Measurements from ENCODE around the gene MOB3B.
A peak's percentile ranks its signal among the peaks of the same experiment; 100 is the strongest.

The MOB3B gene

GRCh38 chr9:27497883-27498417 is 31.7 kb downstream of the MOB3B start:
- no peak for DNase-seq (ENCODE audit: low read depth)
- no peak overlapping the region for H3K4me3 ChIP-seq (ENCODE audit: low read depth, low read length)
- TF ChIP-seq, protein P1, sequence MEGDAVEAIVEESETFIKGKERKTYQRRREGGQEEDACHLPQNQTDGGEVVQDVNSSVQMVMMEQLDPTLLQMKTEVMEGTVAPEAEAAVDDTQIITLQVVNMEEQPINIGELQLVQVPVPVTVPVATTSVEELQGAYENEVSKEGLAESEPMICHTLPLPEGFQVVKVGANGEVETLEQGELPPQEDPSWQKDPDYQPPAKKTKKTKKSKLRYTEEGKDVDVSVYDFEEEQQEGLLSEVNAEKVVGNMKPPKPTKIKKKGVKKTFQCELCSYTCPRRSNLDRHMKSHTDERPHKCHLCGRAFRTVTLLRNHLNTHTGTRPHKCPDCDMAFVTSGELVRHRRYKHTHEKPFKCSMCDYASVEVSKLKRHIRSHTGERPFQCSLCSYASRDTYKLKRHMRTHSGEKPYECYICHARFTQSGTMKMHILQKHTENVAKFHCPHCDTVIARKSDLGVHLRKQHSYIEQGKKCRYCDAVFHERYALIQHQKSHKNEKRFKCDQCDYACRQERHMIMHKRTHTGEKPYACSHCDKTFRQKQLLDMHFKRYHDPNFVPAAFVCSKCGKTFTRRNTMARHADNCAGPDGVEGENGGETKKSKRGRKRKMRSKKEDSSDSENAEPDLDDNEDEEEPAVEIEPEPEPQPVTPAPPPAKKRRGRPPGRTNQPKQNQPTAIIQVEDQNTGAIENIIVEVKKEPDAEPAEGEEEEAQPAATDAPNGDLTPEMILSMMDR (IDR thresholded peaks at IDR 0.05; ENCODE audit: insufficient read depth, low read depth, low read length, missing control alignments): no peak

- no peak for DNase-seq (ENCODE audit: low read depth)
- TF ChIP-seq, protein P1 (IDR thresholded peaks at IDR 0.05; ENCODE audit: insufficient read depth, low read depth, low read length, missing control alignments): no peak
- no peak overlapping the region for H3K4me3 ChIP-seq (ENCODE audit: low read depth, low read length)
Observed at GRCh38 chr9:27496135-27496504, 33.5 kb downstream of the MOB3B start.

- H3K4me3 ChIP-seq (ENCODE audit: low read depth, low read length): no peak overlapping the region
- TF ChIP-seq, protein P1 (IDR thresholded peaks at IDR 0.05; ENCODE audit: insufficient read depth, low read depth, low read length, missing control alignments): no peak
- DNase-seq (ENCODE audit: low read depth): no peak
Observed at GRCh38 chr9:27495480-27496134, 34.0 kb downstream of the MOB3B start.

DNA sequence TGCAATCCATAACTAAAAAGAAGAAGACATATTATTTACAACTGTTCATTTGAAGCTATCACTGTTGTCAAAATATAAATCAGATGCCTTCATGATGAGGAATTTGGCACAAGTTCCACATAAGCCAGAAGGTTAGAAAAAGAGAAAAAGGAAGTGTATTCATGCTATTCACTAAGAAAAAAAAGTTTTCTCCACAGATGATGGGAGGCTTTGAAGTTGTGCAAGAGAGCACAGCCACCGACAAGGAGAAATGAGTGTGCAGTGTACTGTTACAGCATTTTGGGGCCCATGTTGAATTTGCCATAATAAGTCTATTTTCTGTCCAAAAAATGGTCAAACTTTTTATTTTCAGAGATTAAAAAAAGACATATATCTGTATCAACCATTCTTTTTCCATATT is 38.5 kb downstream of the MOB3B start:
- no peak overlapping the region for H3K4me3 ChIP-seq (ENCODE audit: low read depth, low read length)
- DNase-seq (ENCODE audit: low read depth): peak; percentile 43
- TF ChIP-seq, protein P1 (IDR thresholded peaks at IDR 0.05; ENCODE audit: insufficient read depth, low read depth, low read length, missing control alignments): no peak

DNA sequence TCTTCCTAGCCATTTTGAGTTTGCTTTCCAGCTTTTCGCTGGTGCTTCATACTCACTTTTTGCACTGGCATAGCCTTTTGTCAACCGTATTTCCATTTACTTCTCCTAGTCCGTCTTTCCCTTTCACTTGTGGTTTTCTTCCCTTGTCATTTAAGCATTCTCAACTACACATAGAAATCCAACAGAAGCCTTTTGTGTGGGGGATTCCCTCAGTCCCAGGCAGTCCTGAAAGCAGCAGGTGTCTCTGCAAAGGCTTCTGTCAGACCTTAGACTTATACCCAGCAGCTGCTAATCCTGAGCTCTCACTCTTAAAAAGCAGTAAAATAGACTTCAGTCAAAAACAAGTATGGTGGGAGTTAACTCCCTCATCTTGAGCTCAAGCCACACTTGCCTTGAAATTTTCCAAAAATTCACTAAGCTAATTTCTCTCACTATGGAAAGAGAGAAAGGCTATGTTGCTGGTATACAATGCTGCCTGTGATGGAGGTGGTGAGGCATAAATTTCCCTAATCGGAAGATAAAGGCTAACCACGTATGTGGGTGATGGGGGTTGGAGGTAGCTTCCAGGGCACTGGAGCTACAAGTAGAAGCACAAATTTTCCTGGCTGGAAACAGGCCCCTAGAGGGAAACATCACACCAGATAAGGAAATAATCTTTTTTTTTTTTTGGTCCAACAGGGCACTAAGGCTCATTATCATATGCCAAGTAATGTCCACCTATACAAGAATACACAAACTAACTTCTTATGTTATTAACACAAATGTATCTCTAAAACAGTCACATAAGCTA is 40.3 kb downstream of the MOB3B start:
- DNase-seq (ENCODE audit: low read depth): peak; percentile 85
- no peak overlapping the region for H3K4me3 ChIP-seq (ENCODE audit: low read depth, low read length)
- TF ChIP-seq, protein P1 (IDR thresholded peaks at IDR 0.05; ENCODE audit: insufficient read depth, low read depth, low read length, missing control alignments): no peak

- TF ChIP-seq, protein P1 (IDR thresholded peaks at IDR 0.05; ENCODE audit: insufficient read depth, low read depth, low read length, missing control alignments): no peak
- no peak for DNase-seq (ENCODE audit: low read depth)
Observed at GRCh38 chr9:27487927-27488326, 41.7 kb downstream of the MOB3B start.

More at GRCh38 chr9:27487927-27488326, 41.7 kb downstream of the MOB3B start:
- H3K4me3 ChIP-seq (ENCODE audit: low read depth, low read length): no peak overlapping the region
